HG02885 (cell line): ENCODE results near the gene RAD54L.
"Not testable (repeated sequence)": the region's sequence is repeated elsewhere in the genome, so short reads cannot be mapped to it uniquely, and the experiment has no call there.

Source experiments
- ATAC-seq: cut with Tn5 transposase; IDR thresholded peaks from one replicate; pipeline ENCODE4 v1.9.1; 2021; ENCODE audit warnings: mild to moderate bottlenecking; ENCODE audit not compliant: unreplicated experiment, poor library complexity

RAD54L gene

GRCh38 chr1:46238865-46239264, 8.7 kb upstream of the RAD54L start:
- not testable (repeated sequence) for ATAC-seq

- ATAC-seq = not testable (repeated sequence)
Measured at GRCh38 chr1:46241733-46242132, 5.8 kb upstream of the RAD54L start.

GRCh38 chr1:46242918-46243317, 4.6 kb upstream of the RAD54L start:
- ATAC-seq = no peak

- ATAC-seq = not testable (repeated sequence)
Measured at GRCh38 chr1:46243831-46244230, 3.7 kb upstream of the RAD54L start.

GRCh38 chr1:46244656-46245371, 2.7 kb upstream of the RAD54L start:
- ATAC-seq = no peak

- not testable (repeated sequence) for ATAC-seq
Measured at GRCh38 chr1:46246136-46246535, 1.4 kb upstream of the RAD54L start.

- ATAC-seq = peak; percentile 68
Measured at GRCh38 chr1:46246548-46247435, 771 bp upstream of the RAD54L start.

GRCh38 chr1:46248122-46248920, 758 bp downstream of the RAD54L start:
- no peak for ATAC-seq

GRCh38 chr1:46254668-46255067, 7.1 kb downstream of the RAD54L start:
- no peak for ATAC-seq

- no peak for ATAC-seq
Measured at GRCh38 chr1:46256523-46256922, 9.0 kb downstream of the RAD54L start.

GRCh38 chr1:46262508-46262907, 14.9 kb downstream of the RAD54L start:
- ATAC-seq = no peak

- ATAC-seq = no peak
Measured at GRCh38 chr1:46263146-46263545, 15.6 kb downstream of the RAD54L start.

- ATAC-seq = no peak
Measured at GRCh38 chr1:46268578-46268977, 21.0 kb downstream of the RAD54L start.

- no peak for ATAC-seq
Measured at GRCh38 chr1:46274225-46275029, 26.9 kb downstream of the RAD54L start.

- no peak for ATAC-seq
Measured at GRCh38 chr1:46275030-46275337, 27.4 kb downstream of the RAD54L start.

GRCh38 chr1:46277658-46278373, 30.3 kb downstream of the RAD54L start:
- no peak for ATAC-seq

- no peak for ATAC-seq
Measured at GRCh38 chr1:46278807-46279206, 31.2 kb downstream of the RAD54L start.

- ATAC-seq = no peak
Measured at GRCh38 chr1:46280092-46280491, 32.5 kb downstream of the RAD54L start.

GRCh38 chr1:46281021-46281420, 33.5 kb downstream of the RAD54L start:
- no peak for ATAC-seq
